GM15510 (cell line): ENCODE measurements around the gene PTHLH.

Experiments
- POLR2A ChIP-seq: IDR thresholded peaks from 3 replicates; pipeline ENCODE4 v1.6.1; 2011; ENCODE audit warnings: borderline replicate concordance; ENCODE audit not compliant: insufficient read length; ENCODE audit errors: extremely low read depth

The PTHLH gene

DNA sequence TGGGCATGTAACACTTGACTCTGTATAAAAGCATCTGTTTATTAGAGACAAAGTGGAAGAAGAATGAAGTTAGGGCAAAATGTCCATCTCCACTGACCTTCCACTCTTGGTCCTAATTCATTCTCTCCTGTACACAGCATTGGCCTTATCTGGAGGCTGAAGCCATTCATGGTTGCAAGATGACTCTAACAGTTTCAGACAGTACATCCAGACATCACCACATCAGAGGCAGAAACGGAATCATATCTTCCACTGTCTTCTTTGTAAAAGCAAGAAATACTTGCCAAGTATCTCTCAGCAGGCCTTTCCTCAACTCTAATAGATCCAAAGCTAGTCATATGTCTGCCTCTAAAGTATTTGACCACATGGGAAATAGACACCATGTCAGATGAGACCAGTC is 41.1 kb downstream of the PTHLH start:
- no peak for TF ChIP-seq POLR2A

DNA sequence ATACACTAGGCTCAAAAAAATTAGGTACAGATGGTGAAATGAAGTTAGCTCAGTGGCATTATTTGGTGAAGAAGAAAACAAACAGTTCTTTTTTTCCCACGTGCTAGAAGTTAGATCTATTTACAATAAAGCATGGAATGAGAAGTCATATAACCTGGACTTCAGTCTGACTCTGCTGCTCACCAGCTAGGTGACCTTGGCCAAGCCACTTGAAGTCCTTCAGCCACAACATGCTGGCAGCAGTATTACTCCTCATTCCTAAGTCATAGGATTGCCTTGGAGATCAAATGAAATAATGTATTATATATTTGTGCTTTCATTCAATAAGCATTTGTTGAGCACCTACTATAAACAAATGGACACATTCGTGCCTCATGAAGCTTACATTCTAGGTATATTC is 45.2 kb downstream of the PTHLH start:
- TF ChIP-seq POLR2A: no peak

DNA sequence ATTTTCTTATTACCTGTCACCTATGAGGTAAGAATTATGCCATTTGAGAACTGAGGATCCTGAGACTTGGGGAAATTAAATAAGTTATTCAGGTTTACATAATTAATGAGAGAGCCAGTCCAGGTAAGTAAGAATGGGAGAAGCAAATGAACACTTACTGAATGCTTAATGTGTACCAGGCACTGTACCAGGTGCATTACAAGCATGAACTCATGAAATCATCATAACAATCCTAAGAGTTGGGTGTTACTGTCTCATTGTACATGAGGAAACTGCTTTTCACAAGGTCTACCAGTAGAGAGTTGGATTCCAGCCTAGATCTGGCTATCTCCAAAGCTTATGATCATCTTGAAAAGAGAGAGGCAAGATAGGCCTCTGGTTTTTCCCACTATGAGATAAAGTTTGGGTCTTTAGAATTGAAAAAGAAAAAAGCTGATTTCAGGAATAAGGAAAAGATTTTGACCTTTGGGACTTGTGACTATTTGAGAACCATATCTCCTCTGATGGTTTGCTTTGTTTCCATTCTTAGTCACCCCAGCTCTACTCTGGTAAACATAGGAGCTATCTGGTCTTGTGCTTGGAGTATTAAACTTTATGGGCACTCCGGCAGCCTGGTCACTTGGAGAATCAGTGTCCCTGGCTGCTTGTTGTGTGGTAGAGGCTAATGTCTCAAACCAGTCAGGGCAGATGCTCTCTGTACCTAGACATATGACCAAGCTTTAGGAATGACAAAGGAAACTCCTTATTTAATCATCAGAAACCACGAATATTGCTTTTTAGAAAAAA is 48.0 kb downstream of the PTHLH start:
- no peak for TF ChIP-seq POLR2A

DNA sequence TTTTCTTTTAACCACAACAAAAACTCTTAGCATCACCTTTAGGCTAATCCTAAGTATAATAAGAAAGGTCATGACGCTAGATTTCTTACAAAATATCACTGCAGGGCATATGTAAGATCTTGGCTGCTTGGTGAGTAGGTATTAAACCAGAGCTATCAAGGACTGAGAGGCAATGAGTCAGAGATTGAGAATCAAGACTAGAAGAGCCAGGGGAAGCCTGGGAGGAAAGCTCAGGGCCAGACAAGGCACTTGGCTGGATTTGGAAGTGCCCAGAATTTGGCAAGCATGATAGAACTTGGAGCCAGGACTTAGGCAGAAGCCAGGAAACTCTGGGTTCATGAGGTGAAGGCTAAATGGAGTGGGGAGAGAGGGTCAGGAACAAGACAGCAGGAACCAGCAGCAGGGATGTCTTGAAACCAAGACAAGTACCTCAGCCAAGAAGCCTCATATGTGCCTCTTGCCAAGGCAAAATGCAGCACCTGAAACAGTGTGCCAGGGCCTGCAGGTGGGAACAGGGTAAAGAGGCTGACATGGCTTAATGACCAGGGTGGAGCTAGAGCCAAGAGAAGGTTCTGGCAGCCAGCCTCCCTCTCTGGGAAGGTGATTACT is 49.9 kb downstream of the PTHLH start:
- no peak for TF ChIP-seq POLR2A

DNA sequence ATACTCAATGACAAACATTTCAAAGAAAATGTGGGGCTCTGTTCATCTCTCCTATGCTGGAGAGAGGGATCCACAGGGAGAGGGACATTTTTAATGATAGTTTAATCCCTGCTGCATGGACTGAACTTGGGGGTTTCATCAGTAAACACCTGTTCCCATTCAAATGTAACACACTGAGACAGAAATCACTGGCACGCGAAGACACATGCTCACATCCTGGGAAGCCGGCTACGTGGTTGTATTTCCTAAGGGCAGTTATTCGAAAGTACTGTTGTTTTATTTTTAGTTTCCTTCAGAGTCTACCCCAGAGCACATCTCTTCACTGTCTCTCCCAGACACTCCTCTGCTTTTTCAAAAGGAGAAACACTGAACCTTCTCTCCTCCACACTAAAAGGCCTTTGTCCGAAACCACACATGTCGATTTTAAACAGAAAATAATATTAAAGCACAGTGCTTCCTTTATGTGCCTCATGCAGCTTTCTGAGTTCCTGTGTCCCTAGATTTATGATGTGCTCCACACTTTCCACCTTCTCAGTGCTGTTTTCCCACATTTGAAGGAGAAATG is 52.8 kb downstream of the PTHLH start:
- TF ChIP-seq POLR2A: no peak

DNA sequence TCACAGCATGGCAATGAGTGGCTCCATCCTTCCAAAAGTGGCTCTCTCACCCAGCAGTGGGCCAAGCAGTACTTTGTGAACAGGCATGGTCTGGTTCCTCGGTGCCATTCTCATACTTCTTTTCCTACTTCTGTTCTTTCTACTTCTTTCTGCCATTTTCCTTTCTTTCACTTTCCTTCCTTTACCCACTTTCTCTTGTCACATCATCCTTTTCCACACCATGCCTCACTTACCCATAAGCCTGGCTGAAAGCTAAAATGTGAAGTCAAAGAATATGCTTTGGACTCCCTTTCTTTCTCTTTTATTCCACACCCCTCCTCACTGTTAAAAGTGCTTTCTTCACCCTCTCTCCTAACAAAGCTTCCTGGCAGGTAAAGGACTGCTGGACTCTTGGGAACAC is 57.0 kb downstream of the PTHLH start:
- no peak for TF ChIP-seq POLR2A

DNA sequence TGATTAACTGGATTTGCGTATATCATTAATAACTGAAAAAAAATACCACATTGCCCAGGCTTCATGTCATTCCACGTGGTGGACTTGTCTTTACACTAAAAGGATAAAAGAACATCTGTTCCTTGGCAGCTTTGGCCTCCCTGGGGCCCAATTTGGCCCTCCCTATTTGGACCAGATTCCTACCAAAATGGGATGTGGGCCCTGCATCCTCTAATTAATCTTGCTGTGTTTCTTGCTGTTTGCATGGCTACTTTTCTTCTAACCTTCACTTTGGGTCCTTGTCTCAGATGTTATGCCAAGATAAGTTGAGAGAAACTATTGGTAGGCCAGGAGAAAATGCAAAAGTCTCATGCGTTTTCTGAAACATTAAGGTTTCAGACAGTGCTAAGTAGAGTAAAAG is 57.5 kb downstream of the PTHLH start:
- no peak for TF ChIP-seq POLR2A

DNA sequence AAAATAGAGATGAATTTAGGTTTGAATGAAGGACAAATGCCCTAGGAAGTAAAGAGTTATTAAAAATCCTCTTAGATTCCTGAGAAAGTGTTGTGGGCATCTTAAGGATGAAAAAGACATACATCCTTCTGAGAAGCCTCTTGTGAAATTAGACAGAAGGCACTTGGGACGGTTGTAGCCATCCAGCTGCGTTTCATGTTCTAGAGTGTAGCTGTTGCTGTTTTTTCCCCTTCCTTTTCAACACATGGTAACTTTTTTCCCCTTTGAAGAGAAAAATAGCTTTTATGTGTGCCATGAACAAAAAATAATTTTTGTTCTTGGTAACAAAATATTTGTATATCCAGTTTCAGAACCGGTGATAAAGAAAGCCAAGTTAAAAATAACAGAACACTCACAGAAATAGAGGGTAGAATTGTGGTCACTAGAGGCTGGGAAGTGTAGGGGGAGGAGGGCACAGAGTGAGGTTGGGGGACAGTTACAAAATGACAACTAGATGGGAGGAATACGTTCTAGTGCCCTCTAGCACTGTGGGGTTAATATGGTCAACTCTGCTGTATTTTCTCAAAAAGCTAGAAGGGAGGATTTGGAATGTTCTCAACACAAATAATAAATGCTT is 58.4 kb downstream of the PTHLH start:
- TF ChIP-seq POLR2A: no peak

DNA sequence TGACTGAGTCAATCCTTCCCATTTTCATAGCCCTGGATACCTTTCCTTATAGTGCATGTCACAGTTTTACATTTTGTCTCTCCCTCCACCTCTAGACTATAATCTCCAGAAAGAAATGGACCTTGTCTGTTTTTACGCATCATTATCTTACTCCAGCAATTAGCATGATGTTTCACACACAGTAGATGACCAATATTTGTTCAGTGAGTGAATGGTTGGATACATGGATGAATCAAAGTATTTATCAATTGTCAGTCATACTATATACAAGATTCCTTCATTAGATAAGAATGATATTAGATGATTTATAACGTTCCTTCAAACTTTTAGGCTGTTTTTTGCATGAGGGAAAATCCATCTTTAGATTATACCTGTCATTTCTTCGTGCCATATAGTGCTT is 61.1 kb downstream of the PTHLH start:
- no peak for TF ChIP-seq POLR2A
